NOMO-1 treated with DMSO at 0.1 percent for 48 hours (cell line): ENCODE measurements around the gene LACC1.

Experiments used
- DNase-seq: peaks from one replicate; lab custom pipeline; 2025; ENCODE audit not compliant: unreplicated experiment; lab: John Stamatoyannopoulos, UW

Gene LACC1

GRCh38 chr13:43883631-43884030 lies 3.9 kb downstream of the LACC1 start:
- DNase-seq: no peak

GRCh38 chr13:43884222-43884621 lies 4.5 kb downstream of the LACC1 start:
- no peak for DNase-seq

- DNase-seq: peak; percentile 4
These were observed 14.7 kb downstream of the LACC1 start for GRCh38 chr13:43894438-43894837.

- DNase-seq: no peak
These were observed 16.2 kb downstream of the LACC1 start for GRCh38 chr13:43895940-43896339.

- peak; percentile 55 for DNase-seq
These were observed 25.8 kb downstream of the LACC1 start for GRCh38 chr13:43905435-43906031.

- DNase-seq: peak; percentile 22
These were observed 28.7 kb downstream of the LACC1 start for GRCh38 chr13:43908156-43909126.

- DNase-seq: peak; percentile 45
These were observed 31.2 kb downstream of the LACC1 start for GRCh38 chr13:43910856-43911255.

GRCh38 chr13:43911278-43911677 lies 31.6 kb downstream of the LACC1 start:
- no peak for DNase-seq

GRCh38 chr13:43911871-43912270 lies 32.2 kb downstream of the LACC1 start:
- no peak for DNase-seq

- no peak for DNase-seq
These were observed 35.7 kb downstream of the LACC1 start for GRCh38 chr13:43915451-43915850.

GRCh38 chr13:43916828-43917227 lies 37.1 kb downstream of the LACC1 start:
- DNase-seq: no peak

GRCh38 chr13:43918636-43919035 lies 38.9 kb downstream of the LACC1 start:
- no peak for DNase-seq

- no peak for DNase-seq
These were observed 41.4 kb downstream of the LACC1 start for GRCh38 chr13:43920965-43921674.

- DNase-seq: peak; percentile 78
These were observed 45.0 kb downstream of the LACC1 start for GRCh38 chr13:43924549-43925245.

- no peak for DNase-seq
These were observed 50.2 kb downstream of the LACC1 start for GRCh38 chr13:43929947-43930346.

GRCh38 chr13:43933378-43933777 lies 53.7 kb downstream of the LACC1 start:
- DNase-seq: peak; percentile 60

GRCh38 chr13:43934273-43934672 lies 54.6 kb downstream of the LACC1 start:
- DNase-seq: no peak

GRCh38 chr13:43935878-43936277 lies 56.2 kb downstream of the LACC1 start:
- no peak for DNase-seq

GRCh38 chr13:43936647-43937046 lies 56.9 kb downstream of the LACC1 start:
- no peak for DNase-seq

GRCh38 chr13:43937839-43938238 lies 58.1 kb downstream of the LACC1 start:
- no peak for DNase-seq

GRCh38 chr13:43938449-43938848 lies 58.7 kb downstream of the LACC1 start:
- DNase-seq: no peak
